Coronary artery (tissue), 2 donors: ENCODE data around the gene VEGFD.

Experiments used
- DNase-seq: peaks from one replicate; pipeline ENCODE4 v3.0.0-alpha.2; 2017; ENCODE audit warnings: low spot score
- H3K27ac ChIP-seq, 2 donors: fragments of 200-600 bp; sonication (generic); one replicate each; pipeline ENCODE4 v1.5.1; 2016 to 2019
- H3K4me3 ChIP-seq: fragments of 200-600 bp; sonication (generic); 2 replicates; pipeline ENCODE4 v1.5.1; 2016; ENCODE audit warnings: mild to moderate bottlenecking, moderate library complexity
- TF ChIP-seq, protein P1 (sequence below): fragments of 200-600 bp; sonication (generic); IDR thresholded peaks from one replicate; pipeline ENCODE4 v1.5.1; 2019; ENCODE audit warnings: antibody characterized with exemption

The VEGFD gene

GRCh38 chrX:15373976-15374375 lies 10.2 kb downstream of the VEGFD start:
- no peak for DNase-seq
- TF ChIP-seq, protein P1, sequence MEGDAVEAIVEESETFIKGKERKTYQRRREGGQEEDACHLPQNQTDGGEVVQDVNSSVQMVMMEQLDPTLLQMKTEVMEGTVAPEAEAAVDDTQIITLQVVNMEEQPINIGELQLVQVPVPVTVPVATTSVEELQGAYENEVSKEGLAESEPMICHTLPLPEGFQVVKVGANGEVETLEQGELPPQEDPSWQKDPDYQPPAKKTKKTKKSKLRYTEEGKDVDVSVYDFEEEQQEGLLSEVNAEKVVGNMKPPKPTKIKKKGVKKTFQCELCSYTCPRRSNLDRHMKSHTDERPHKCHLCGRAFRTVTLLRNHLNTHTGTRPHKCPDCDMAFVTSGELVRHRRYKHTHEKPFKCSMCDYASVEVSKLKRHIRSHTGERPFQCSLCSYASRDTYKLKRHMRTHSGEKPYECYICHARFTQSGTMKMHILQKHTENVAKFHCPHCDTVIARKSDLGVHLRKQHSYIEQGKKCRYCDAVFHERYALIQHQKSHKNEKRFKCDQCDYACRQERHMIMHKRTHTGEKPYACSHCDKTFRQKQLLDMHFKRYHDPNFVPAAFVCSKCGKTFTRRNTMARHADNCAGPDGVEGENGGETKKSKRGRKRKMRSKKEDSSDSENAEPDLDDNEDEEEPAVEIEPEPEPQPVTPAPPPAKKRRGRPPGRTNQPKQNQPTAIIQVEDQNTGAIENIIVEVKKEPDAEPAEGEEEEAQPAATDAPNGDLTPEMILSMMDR, result no peak

GRCh38 chrX:15366506-15367352 lies 17.5 kb downstream of the VEGFD start:
- H3K4me3 ChIP-seq, result no peak overlapping the region
- no peak overlapping the region for H3K27ac ChIP-seq
- TF ChIP-seq, protein P1, result no peak
- no peak for DNase-seq

More at GRCh38 chrX:15373976-15374375, 10.2 kb downstream of the VEGFD start:
- H3K4me3 ChIP-seq, result no peak overlapping the region
- H3K27ac ChIP-seq, result no peak overlapping the region

DNA sequence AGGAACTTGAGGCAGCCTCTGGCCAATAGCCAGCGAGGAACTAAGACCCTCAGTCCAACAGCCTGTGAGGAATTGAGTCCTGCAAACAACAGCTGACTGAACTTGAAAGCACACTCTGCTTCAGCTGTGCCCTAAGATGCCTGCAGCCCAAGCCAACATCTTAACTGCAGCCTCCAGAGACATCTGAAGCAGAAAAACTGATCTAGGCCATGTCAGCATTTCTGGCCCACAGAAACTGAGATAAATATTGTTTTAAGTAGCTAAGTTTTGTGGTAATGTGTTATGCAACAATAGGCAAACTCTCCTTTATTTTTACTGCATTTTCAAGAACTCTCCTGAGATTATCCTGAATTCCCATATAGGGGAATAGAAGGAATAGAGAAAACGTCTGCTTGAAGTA lies 24.5 kb downstream of the VEGFD start:
- H3K4me3 ChIP-seq, result no peak overlapping the region
- DNase-seq, result no peak
- TF ChIP-seq, protein P1, result no peak
- no peak overlapping the region for H3K27ac ChIP-seq

DNA sequence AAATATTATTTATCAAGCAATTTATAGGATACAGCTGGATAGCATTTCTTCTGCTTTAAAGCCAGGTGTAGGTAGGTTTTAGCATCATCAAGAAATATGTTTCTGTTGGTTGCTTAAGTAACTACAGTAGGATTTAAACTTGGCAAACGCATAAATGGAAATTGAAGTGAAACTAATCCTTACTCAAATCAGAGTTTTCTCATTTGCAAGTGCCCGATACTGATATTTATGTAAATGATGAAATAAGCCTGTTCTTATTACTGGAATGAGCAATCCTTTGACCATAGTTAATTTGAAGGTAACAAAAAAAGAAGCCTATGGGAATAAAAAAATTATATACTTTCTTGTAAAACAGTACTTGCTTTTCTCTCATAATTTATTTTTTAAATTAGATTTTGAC lies 25.7 kb downstream of the VEGFD start:
- DNase-seq, result no peak
- TF ChIP-seq, protein P1, result no peak
- no peak overlapping the region for H3K27ac ChIP-seq
- H3K4me3 ChIP-seq, result no peak overlapping the region

- no peak for DNase-seq
- TF ChIP-seq, protein P1, result no peak
- Histone ChIP-seq H3K27ac (no peak overlapping the region), H3K4me3 (no peak overlapping the region)
Measured at GRCh38 chrX:15356444-15356843, 27.8 kb downstream of the VEGFD start.

DNA sequence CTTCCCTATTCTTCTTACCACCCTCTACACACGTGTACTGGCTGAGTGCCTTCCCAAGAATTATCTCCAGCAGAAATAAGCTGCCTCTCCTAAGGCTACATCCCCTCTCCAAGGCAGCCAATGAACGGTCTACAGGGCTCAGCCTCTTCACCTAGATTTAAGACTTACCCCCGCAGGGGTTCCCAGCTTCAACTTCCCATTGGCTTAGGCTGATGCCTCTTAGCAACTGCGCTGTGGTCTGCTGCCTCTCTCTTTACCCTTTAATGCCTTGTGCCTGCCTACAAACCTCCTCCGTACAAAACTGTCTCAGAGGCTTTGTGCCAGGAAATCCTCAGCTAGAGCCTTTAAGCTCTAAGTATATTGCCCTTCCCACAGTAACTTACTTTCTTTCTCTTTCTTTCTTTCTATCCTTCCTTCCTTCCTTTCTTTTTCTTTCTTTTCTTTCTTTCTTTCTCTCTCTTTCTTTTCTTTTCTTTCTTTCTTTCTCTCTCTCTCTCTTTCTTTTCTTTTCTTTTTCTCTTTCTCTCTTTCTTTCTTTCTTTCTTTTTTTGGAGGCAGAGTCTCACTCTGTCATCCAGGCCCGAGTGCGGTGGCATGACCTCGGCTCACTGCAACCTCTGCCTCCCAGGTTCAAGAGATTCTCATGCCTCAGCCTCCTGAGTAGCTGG lies 33.8 kb downstream of the VEGFD start:
- TF ChIP-seq, protein P1, result no peak
- DNase-seq, result no peak
- Histone ChIP-seq H3K4me3 (no peak overlapping the region), H3K27ac (no peak overlapping the region)

- TF ChIP-seq, protein P1, result no peak
- no peak overlapping the region for H3K4me3 ChIP-seq
- DNase-seq, result no peak
- H3K27ac ChIP-seq, result no peak overlapping the region
Measured at GRCh38 chrX:15349046-15349445, 35.2 kb downstream of the VEGFD start.
